Karpas-422 (cell line): ENCODE results near the gene IQSEC3. TPM values are rescaled to one million over a fixed set of nuclear protein-coding genes. Genes with fewer than 3 reads are reported as not detected.
A peak's percentile ranks its signal among the peaks of the same experiment; 100 is the strongest.

Experiments used
- DNase-seq: peaks from one replicate; pipeline ENCODE4 v3.0.0-alpha.2; 2015
- H2AFZ ChIP-seq: fragments of 200-600 bp; sonication (generic); 2 replicates; pipeline ENCODE4 v1.6.1; 2014; ENCODE audit warnings: antibody characterized with exemption, low read length, mixed read lengths
- H3K27ac ChIP-seq: fragments of 200-600 bp; sonication (generic); 2 replicates; pipeline ENCODE4 v1.5.1; 2014; ENCODE audit warnings: mild to moderate bottlenecking, low read length, moderate library complexity
- H3K27me3 ChIP-seq: fragments of 200-600 bp; sonication (generic); 2 replicates; pipeline ENCODE4 v1.6.1; 2014; ENCODE audit warnings: low read length, mixed read lengths
- H3K36me3 ChIP-seq: fragments of 200-600 bp; sonication (generic); 2 replicates; pipeline ENCODE4 v1.6.1; 2014; ENCODE audit warnings: low read length, mixed read lengths; ENCODE audit not compliant: insufficient read depth
- H3K4me1 ChIP-seq: fragments of 200-600 bp; sonication (generic); 2 replicates; pipeline ENCODE4 v1.6.1; 2014; ENCODE audit warnings: mild to moderate bottlenecking, low read length, mixed read lengths
- H3K4me2 ChIP-seq: fragments of 200-600 bp; sonication (generic); 2 replicates; pipeline ENCODE4 v1.6.1; 2014; ENCODE audit warnings: low read length, low read depth, mild to moderate bottlenecking; ENCODE audit not compliant: poor library complexity, severe bottlenecking
- H3K4me3 ChIP-seq: fragments of 200-600 bp; sonication (generic); 2 replicates; pipeline ENCODE4 v1.5.1; 2014; ENCODE audit warnings: mild to moderate bottlenecking, antibody characterized with exemption, low read length, mixed read lengths
- H3K79me2 ChIP-seq: fragments of 200-600 bp; sonication (generic); 2 replicates; pipeline ENCODE4 v1.6.1; 2014; ENCODE audit warnings: mild to moderate bottlenecking, low read length, mixed read lengths
- H3K9ac ChIP-seq: fragments of 200-600 bp; sonication (generic); 2 replicates; pipeline ENCODE4 v1.6.0; 2014; ENCODE audit warnings: low read length
- H3K9me2 ChIP-seq: fragments of 200-600 bp; sonication (generic), shearing (Covaris generic); replicated peaks from 2 replicates; pipeline ENCODE4 v1.6.0; 2014; ENCODE audit warnings: mild to moderate bottlenecking, low read length, moderate library complexity; ENCODE audit not compliant: insufficient read depth
- H3K9me3 ChIP-seq: fragments of 300-700, 200-600 bp; sonication (generic); 2 replicates; pipeline ENCODE4 v1.6.1; 2014; ENCODE audit warnings: low read length, mixed read lengths
- H4K20me1 ChIP-seq: fragments of 200-600 bp; sonication (generic); 2 replicates; pipeline ENCODE4 v1.6.1; 2014; ENCODE audit warnings: mild to moderate bottlenecking, antibody characterized with exemption, low read length, low read depth; ENCODE audit not compliant: insufficient read depth
- total RNA-seq: library from RNA; depleted of rRNA; stranded (reverse); fragments of >200 nt; shearing (Covaris generic); gene quantifications from 2 replicates; pipeline ENCODE4 v1.2.3, GENCODE V29; 2014; ENCODE audit warnings: low replicate concordance

Gene IQSEC3
- total RNA-seq, 1 experiment from 2014 or later, result not detected

- Histone ChIP-seq H3K27ac (no peak overlapping the region), H3K4me1 (peaks cover 12% of the 10 kb centered on the region), H3K27me3 (no peaks in the 10 kb centered on the region), H2AFZ (no peak overlapping the region), H3K36me3 (no peaks in the 10 kb centered on the region), H3K4me2 (no peak overlapping the region), H3K79me2 (no peaks in the 10 kb centered on the region), H3K4me3 (no peak overlapping the region), H4K20me1 (no peaks in the 10 kb centered on the region), H3K9ac (no peak overlapping the region), H3K9me3 (no peaks in the 10 kb centered on the region; the same call in 1 of the 2 replicates), H3K9me2 (no peaks in the 10 kb centered on the region)
- no peak for DNase-seq
These were observed 38.0 kb downstream of the IQSEC3 start for GRCh38 chr12:104551-105081.

DNA sequence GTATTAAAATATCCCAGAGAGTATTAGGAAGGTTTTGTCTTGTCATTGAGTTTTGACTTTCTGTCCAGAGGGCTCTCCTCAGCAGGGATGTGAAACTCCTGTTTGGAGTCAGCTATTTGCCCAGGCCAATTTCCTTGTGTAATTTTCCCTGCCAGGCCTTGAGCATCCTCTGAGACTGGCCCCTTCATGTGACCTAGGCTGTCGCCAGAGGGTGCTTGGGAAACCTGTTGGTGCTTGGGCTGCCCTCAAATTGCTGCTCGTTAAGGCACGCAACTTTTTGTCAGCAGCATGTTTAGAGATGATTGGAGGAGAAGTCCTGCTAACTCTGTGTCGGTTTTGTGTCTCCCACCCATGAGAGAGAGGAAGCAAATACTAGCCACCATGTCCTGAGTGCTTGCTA lies 39.1 kb downstream of the IQSEC3 start:
- Histone ChIP-seq H3K9me3 (no peaks in the 10 kb centered on the region; the same call in 1 of the 2 replicates), H3K27ac (no peak overlapping the region), H3K9me2 (no peaks in the 10 kb centered on the region), H3K27me3 (no peaks in the 10 kb centered on the region), H3K4me2 (no peak overlapping the region), H3K79me2 (no peaks in the 10 kb centered on the region), H3K36me3 (no peaks in the 10 kb centered on the region), H3K4me1 (peaks cover 12% of the 10 kb centered on the region), H3K9ac (no peak overlapping the region), H2AFZ (no peak overlapping the region), H4K20me1 (no peaks in the 10 kb centered on the region), H3K4me3 (no peak overlapping the region)
- DNase-seq, result no peak

DNA sequence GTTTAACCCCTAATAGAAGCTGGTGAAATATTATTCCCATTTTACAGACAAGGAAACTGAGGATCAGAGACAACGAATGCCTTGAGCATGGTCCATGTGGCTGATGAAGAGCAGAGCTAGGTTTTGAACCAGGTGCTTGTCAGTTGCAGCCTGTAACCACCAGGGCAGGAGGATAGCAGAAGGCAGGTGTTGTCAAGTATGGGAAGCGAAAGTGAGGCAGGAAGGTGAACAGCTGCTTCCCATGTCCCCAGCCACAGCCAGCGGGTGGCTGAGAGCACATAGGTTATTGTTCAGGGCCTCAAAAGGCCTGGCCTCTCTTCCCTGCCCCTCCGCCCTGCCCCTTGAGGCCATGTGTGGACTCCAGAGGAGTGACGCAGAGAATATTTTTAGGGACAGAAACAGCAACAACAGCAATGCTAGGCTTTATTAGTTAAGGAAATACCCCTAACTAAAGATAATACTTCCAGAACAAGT lies 39.6 kb downstream of the IQSEC3 start:
- Histone ChIP-seq H3K27ac (no peak overlapping the region), H3K4me2 (peak overlapping the region; percentile 1)
- peak; percentile 70 for DNase-seq

GRCh38 chr12:108594-108993 lies 42.0 kb downstream of the IQSEC3 start:
- Histone ChIP-seq H3K4me3 (no peak overlapping the region), H3K36me3 (no peaks in the 10 kb centered on the region), H3K27ac (no peak overlapping the region), H3K27me3 (no peaks in the 10 kb centered on the region), H3K4me1 (peaks cover 12% of the 10 kb centered on the region), H3K9ac (no peak overlapping the region), H3K79me2 (no peaks in the 10 kb centered on the region), H3K4me2 (no peak overlapping the region), H3K9me3 (no peaks in the 10 kb centered on the region), H3K9me2 (no peaks in the 10 kb centered on the region), H4K20me1 (no peaks in the 10 kb centered on the region), H2AFZ (no peak overlapping the region)
- DNase-seq, result no peak

More for the DNA sequence above, 39.6 kb downstream of the IQSEC3 start:
- H3K9me2 ChIP-seq, result no peaks in the 10 kb centered on the region
- H3K4me1 ChIP-seq, result peaks cover 12% of the 10 kb centered on the region
- no peaks in the 10 kb centered on the region for H3K27me3 ChIP-seq
- H3K9ac ChIP-seq, result no peak overlapping the region
- no peaks in the 10 kb centered on the region; the same call in 1 of the 2 replicates for H3K9me3 ChIP-seq
- no peak overlapping the region for H3K4me3 ChIP-seq
- no peaks in the 10 kb centered on the region for H3K79me2 ChIP-seq
- H2AFZ ChIP-seq, result no peak overlapping the region; the same call in 1 of the 2 replicates
- no peaks in the 10 kb centered on the region for H3K36me3 ChIP-seq
- H4K20me1 ChIP-seq, result no peaks in the 10 kb centered on the region

- no peak overlapping the region for H3K27ac ChIP-seq
- no peak overlapping the region for H2AFZ ChIP-seq
- no peaks in the 10 kb centered on the region for H3K36me3 ChIP-seq
- no peak overlapping the region for H3K9ac ChIP-seq
- peaks cover 12% of the 10 kb centered on the region for H3K4me1 ChIP-seq
- no peak overlapping the region for H3K4me3 ChIP-seq
- no peaks in the 10 kb centered on the region for H3K9me3 ChIP-seq
- H3K9me2 ChIP-seq, result no peaks in the 10 kb centered on the region
- H4K20me1 ChIP-seq, result no peaks in the 10 kb centered on the region
- no peak for DNase-seq
- H3K4me2 ChIP-seq, result no peak overlapping the region
- no peaks in the 10 kb centered on the region for H3K27me3 ChIP-seq
- no peaks in the 10 kb centered on the region for H3K79me2 ChIP-seq
These were observed 42.9 kb downstream of the IQSEC3 start for GRCh38 chr12:109446-109845.

DNA sequence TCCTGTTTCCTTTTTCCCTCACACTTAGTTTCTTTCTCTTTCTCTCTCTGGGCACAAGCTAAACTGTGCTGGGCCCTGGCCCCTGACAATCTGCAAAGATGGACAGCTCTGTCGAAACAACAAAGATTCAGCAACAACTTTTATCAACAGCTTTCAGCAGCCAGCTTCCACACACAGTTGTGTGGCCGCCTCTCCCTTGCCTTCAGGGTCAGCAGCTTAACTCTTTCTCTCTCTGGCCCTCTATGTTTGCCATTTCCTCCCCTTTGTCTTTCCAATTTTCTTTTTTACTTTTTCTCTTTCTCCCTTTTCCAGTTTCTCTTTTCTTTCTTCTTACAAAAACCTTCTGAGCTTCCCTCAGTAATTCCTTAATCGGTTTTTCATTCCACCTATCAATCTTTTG lies 43.3 kb downstream of the IQSEC3 start:
- Histone ChIP-seq H3K4me1 (peaks cover 12% of the 10 kb centered on the region), H3K79me2 (no peaks in the 10 kb centered on the region), H2AFZ (no peak overlapping the region), H4K20me1 (no peaks in the 10 kb centered on the region), H3K4me2 (no peak overlapping the region), H3K9me3 (no peaks in the 10 kb centered on the region), H3K4me3 (no peak overlapping the region), H3K9me2 (no peaks in the 10 kb centered on the region), H3K27ac (no peak overlapping the region), H3K9ac (no peak overlapping the region), H3K27me3 (no peaks in the 10 kb centered on the region), H3K36me3 (no peaks in the 10 kb centered on the region)
- no peak for DNase-seq

DNA sequence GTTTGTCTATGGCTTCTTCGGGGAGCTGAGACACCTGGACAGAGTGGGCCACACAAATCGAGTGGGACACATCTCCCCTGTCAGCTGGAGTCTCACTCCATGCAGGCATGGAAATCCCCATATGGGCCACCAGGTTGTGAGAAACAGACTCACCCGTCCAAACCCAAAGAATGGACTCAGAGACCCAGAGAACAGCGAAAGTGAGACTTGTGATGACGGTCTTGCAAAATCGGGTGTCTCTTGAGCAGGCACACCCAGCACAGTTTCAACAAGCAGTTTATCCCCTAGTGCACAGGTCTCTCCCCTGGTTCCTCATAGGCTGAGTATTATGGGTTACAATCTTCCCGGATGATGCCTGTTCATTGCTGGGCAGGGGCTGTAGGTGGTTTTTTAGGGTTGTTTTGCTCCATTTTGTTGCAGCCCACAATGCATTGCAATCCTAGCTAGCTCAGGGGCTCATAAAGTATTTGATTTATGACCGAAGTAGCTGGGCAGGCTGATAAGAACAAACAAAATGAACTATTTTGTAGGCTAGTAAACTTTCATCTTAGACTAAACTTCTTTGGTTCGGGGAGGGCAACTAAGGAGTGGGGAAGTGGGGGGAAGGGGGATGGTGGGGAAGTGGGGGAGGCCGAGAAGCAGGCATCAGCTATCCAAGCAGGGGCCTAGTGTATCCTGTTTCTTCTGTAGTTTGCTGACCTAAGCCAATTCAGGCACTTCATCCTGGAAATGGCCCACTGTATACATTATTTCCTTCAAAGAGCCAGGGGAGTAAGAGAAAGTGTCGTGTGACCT lies 45.3 kb downstream of the IQSEC3 start:
- Histone ChIP-seq H3K27me3 (no peaks in the 10 kb centered on the region), H2AFZ (no peak overlapping the region), H3K9me2 (no peaks in the 10 kb centered on the region), H3K79me2 (no peaks in the 10 kb centered on the region), H3K36me3 (no peaks in the 10 kb centered on the region), H3K4me2 (no peak overlapping the region), H3K9me3 (no peaks in the 10 kb centered on the region), H3K9ac (no peak overlapping the region), H3K27ac (no peak overlapping the region), H3K4me3 (no peak overlapping the region), H3K4me1 (no peaks in the 10 kb centered on the region), H4K20me1 (no peaks in the 10 kb centered on the region)
- no peak for DNase-seq

- no peak overlapping the region for H2AFZ ChIP-seq
- no peak overlapping the region for H3K9ac ChIP-seq
These were observed 46.8 kb downstream of the IQSEC3 start for GRCh38 chr12:113347-113746.

More at GRCh38 chr12:113347-113746, 46.8 kb downstream of the IQSEC3 start:
- Histone ChIP-seq H3K4me3 (no peak overlapping the region), H3K27ac (no peak overlapping the region), H3K4me2 (no peak overlapping the region), H3K4me1 (no peaks in the 10 kb centered on the region), H4K20me1 (no peaks in the 10 kb centered on the region), H3K27me3 (no peaks in the 10 kb centered on the region), H3K79me2 (no peaks in the 10 kb centered on the region), H3K9me2 (no peaks in the 10 kb centered on the region), H3K36me3 (no peaks in the 10 kb centered on the region), H3K9me3 (no peaks in the 10 kb centered on the region)
- DNase-seq, result no peak
